Neural cell (in vitro differentiated cells): ENCODE results near the gene TRPV2. TPM values are rescaled to one million over a fixed set of nuclear protein-coding genes. Genes with fewer than 3 reads are reported as not detected.

Source experiments
- H2AFZ ChIP-seq: fragments of 200-600, 300-800 bp; sonication (generic), shearing (Covaris generic); 2 replicates; pipeline ENCODE4 v1.6.0; 2014; ENCODE audit warnings: low read depth, mild to moderate bottlenecking, antibody characterized with exemption, low read length, moderate library complexity
- H3F3A ChIP-seq: fragments of 200-600 bp; shearing (Covaris generic); 2 replicates; pipeline ENCODE4 v1.6.1; 2016; ENCODE audit warnings: mild to moderate bottlenecking, moderate library complexity, mixed read lengths, antibody characterized with exemption, low read length; ENCODE audit not compliant: insufficient read depth, poor library complexity, severe bottlenecking
- H3K27ac ChIP-seq: fragments of 200-600, 300-800 bp; sonication (generic), shearing (Covaris generic); 2 replicates; pipeline ENCODE4 v1.5.1; 2014; ENCODE audit warnings: mild to moderate bottlenecking, low read length, moderate library complexity
- H3K27me3 ChIP-seq: fragments of 300-800, 200-600 bp; sonication (generic), shearing (Covaris generic); 2 replicates; pipeline ENCODE4 v1.6.0; 2014; ENCODE audit warnings: mild to moderate bottlenecking, low read depth, low read length, moderate library complexity; ENCODE audit not compliant: insufficient read depth
- H3K36me3 ChIP-seq: fragments of 300-800, 200-600 bp; sonication (generic), shearing (Covaris generic); 2 replicates; pipeline ENCODE4 v1.5.1; 2014; ENCODE audit warnings: mild to moderate bottlenecking, antibody characterized with exemption, low read length, moderate library complexity; ENCODE audit not compliant: insufficient read depth
- H3K4me2 ChIP-seq: fragments of 300-800, 200-600 bp; sonication (generic), shearing (Covaris generic); 2 replicates; pipeline ENCODE4 v1.6.0; 2014; ENCODE audit warnings: mild to moderate bottlenecking, low read length
- H3K4me3 ChIP-seq: fragments of 300-800, 200-600 bp; sonication (generic), shearing (Covaris generic); 2 replicates; pipeline ENCODE4 v1.5.1; 2014; ENCODE audit warnings: mild to moderate bottlenecking, low read length, moderate library complexity
- H3K79me2 ChIP-seq: fragments of 200-600 bp; shearing (Covaris generic); replicated peaks from 2 replicates; pipeline ENCODE4 v1.6.0; 2014; ENCODE audit warnings: mild to moderate bottlenecking, low read length, moderate library complexity; ENCODE audit not compliant: insufficient read depth
- H3K9ac ChIP-seq: fragments of 300-800, 200-600 bp; sonication (generic), shearing (Covaris generic); 2 replicates; pipeline ENCODE4 v1.6.1; 2016; ENCODE audit warnings: mild to moderate bottlenecking, low read length, mixed read lengths
- H3K9me2 ChIP-seq: fragments of 200-600 bp; shearing (Covaris generic); 2 replicates; pipeline ENCODE4 v1.6.1; 2016; ENCODE audit warnings: mild to moderate bottlenecking, low read length, mixed read lengths; ENCODE audit not compliant: insufficient read depth
- H3K9me3 ChIP-seq: fragments of 200-600, 300-800 bp; sonication (generic), shearing (Covaris generic); 2 replicates; pipeline ENCODE4 v1.6.1; 2016; ENCODE audit warnings: mild to moderate bottlenecking, mixed run types, low read length, moderate library complexity, mixed read lengths
- H4K20me1 ChIP-seq: fragments of 200-600 bp; shearing (Covaris generic); 2 replicates; pipeline ENCODE4 v1.6.1; 2016; ENCODE audit warnings: mild to moderate bottlenecking, mixed run types; ENCODE audit not compliant: insufficient read depth
- CTCF ChIP-seq: fragments of 450-650 bp; IDR thresholded peaks from 2 replicates; pipeline ENCODE4 v1.5.1; 2014; ENCODE audit warnings: antibody characterized with exemption, mild to moderate bottlenecking, moderate library complexity; ENCODE audit not compliant: poor library complexity, severe bottlenecking
- EP300 ChIP-seq: fragments of 450-650 bp; conservative IDR thresholded peaks from 2 replicates; pipeline ENCODE4 v1.6.1; 2014; ENCODE audit warnings: antibody characterized with exemption, mild to moderate bottlenecking, moderate library complexity; ENCODE audit not compliant: poor library complexity, severe bottlenecking
- EZH2 ChIP-seq: fragments of 200-600, 300-800 bp; shearing (Covaris generic), sonication (generic); IDR thresholded peaks from 2 replicates; pipeline ENCODE4 v1.6.1; 2014; ENCODE audit warnings: antibody characterized with exemption, low read length, borderline replicate concordance, mild to moderate bottlenecking; ENCODE audit not compliant: insufficient read depth, poor library complexity, severe bottlenecking
- MXI1 ChIP-seq: fragments of 450-650 bp; conservative IDR thresholded peaks from 2 replicates; pipeline ENCODE4 v1.6.1; 2014; ENCODE audit warnings: antibody characterized with exemption, mild to moderate bottlenecking; ENCODE audit not compliant: poor library complexity, severe bottlenecking
- POLR2AphosphoS5 ChIP-seq: IDR thresholded peaks from 2 replicates; pipeline ENCODE4 v1.6.1; 2012
- RAD21 ChIP-seq: fragments of 450-650 bp; conservative IDR thresholded peaks from 2 replicates; pipeline ENCODE4 v1.6.1; 2014; ENCODE audit warnings: antibody characterized with exemption, mild to moderate bottlenecking, moderate library complexity
- SMC3 ChIP-seq: fragments of 450-650 bp; conservative IDR thresholded peaks from 2 replicates; pipeline ENCODE4 v1.6.1; 2014; ENCODE audit warnings: antibody characterized with exemption, mild to moderate bottlenecking, moderate library complexity; ENCODE audit not compliant: poor library complexity
- TAF1 ChIP-seq: IDR thresholded peaks from 2 replicates; pipeline ENCODE4 v1.6.1; 2012; ENCODE audit warnings: low read depth
- polyA plus RNA-seq: library from polyadenylated mRNA; depleted of rRNA; stranded (reverse); fragments of >200 nt; gene quantifications from 2 replicates; pipeline ENCODE4 v1.2.3, GENCODE V29; 2014
- TF ChIP-seq, protein P1 (sequence below): IDR thresholded peaks from 2 replicates; pipeline ENCODE4 v1.6.1; 2012; ENCODE audit warnings: borderline replicate concordance

TRPV2 gene
- polyA plus RNA-seq, 1 donor from 2014 or later: not detected

DNA sequence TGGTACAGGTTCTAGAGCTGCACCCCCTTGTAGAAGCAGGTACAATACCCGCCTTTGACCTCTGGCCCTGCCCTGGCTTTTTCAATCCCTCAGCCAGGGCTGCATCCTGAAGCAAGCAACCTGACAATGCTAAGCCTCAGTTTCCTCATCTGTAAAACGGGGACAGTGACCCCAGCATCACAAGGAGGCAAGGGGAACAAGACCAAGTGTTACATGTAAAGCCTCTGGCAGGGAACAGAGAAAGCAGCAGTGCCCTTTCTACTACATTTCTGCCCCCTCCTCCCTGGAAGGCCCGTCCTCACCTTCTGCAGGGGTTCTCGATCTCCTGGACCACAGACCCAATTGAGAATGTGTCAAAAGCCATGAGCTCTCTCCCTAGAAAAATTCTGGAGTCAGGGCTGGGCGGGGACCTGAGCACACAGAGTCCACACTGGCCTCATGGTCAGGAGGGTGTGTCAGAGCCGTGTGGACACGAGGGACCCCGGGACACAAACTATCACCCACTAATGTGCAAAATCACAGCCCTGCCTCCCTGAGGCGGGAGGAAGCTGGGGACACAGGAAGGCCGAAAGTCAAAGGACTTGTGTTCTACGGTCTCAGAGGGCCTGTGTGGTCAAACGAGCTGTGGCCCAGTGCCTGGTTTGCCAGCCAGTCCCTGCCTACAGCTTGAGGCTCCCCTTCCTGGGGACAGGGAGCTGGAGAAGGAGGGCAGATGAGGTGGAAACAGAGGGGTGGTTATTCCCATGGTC lies 49.1 kb downstream of the TRPV2 start:
- no peaks in the 10 kb centered on the region for H3K9me3 ChIP-seq
- no peaks in the 10 kb centered on the region for H3K9me2 ChIP-seq
- H3K36me3 ChIP-seq: no peaks in the 10 kb centered on the region
- no peaks in the 10 kb centered on the region for H3K79me2 ChIP-seq
- H3K4me2 ChIP-seq: no peak overlapping the region
- H2AFZ ChIP-seq: no peak overlapping the region
- H3F3A ChIP-seq: no peaks in the 10 kb centered on the region
- no peaks in the 10 kb centered on the region for H4K20me1 ChIP-seq
- no peak overlapping the region for H3K9ac ChIP-seq
- no peak for TF ChIP-seq TAF1
- H3K27me3 ChIP-seq: no peaks in the 10 kb centered on the region
- H3K27ac ChIP-seq: no peak overlapping the region
- H3K4me3 ChIP-seq: no peak overlapping the region

DNA sequence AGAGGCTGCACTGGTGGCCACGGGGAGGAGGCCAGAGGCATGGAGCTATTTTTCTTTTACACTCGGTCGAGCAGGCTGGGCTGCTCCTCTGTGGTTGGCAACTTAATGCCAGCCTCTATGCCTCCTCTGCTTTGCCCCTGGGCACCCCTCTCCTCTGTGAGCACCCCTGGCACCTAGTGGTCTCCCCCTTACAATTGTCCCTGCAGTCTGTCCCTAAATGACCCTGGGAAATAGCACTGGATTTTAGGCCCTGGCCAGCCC lies 49.6 kb downstream of the TRPV2 start:
- Histone ChIP-seq H3F3A (no peaks in the 10 kb centered on the region), H2AFZ (no peak overlapping the region), H3K9me2 (no peaks in the 10 kb centered on the region), H4K20me1 (no peaks in the 10 kb centered on the region), H3K9me3 (no peaks in the 10 kb centered on the region), H3K27ac (no peak overlapping the region), H3K27me3 (no peaks in the 10 kb centered on the region), H3K36me3 (no peaks in the 10 kb centered on the region), H3K9ac (no peak overlapping the region), H3K4me2 (no peak overlapping the region), H3K79me2 (no peaks in the 10 kb centered on the region), H3K4me3 (no peak overlapping the region)
- TF ChIP-seq CTCF (no peak), MXI1 (no peak), TAF1 (no peak), EZH2 (no peak), EP300 (no peak), RAD21 (no peak), SMC3 (no peak)

DNA sequence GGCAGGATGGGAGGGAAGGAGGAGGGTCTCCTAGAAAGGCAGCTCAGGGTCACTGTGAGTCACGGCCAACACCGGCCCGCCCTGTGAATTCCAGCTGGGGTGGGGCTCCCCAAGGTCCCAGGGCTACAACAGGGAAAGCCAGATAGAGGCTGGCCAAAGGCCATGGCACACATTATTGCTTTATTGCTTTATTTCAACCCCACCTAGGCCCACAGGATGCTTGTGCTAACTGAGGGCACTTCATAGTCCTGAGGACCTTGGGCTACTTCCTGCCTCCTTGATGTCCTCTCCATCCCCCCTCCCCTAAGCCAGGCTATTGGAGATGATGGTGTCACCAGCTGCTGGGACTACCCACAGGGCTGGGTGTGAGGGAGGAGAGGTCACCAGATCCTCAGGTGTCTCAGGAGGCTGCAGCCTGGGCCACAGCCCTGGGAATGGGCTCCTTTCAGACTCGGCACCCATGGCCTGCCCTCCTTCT lies 50.5 kb downstream of the TRPV2 start:
- H4K20me1 ChIP-seq: no peaks in the 10 kb centered on the region
- TF ChIP-seq EZH2 (no peak), RAD21 (no peak), TAF1 (no peak), POLR2AphosphoS5 (no peak), EP300 (no peak), MXI1 (no peak), CTCF (no peak), SMC3 (no peak)
- TF ChIP-seq, protein P1, sequence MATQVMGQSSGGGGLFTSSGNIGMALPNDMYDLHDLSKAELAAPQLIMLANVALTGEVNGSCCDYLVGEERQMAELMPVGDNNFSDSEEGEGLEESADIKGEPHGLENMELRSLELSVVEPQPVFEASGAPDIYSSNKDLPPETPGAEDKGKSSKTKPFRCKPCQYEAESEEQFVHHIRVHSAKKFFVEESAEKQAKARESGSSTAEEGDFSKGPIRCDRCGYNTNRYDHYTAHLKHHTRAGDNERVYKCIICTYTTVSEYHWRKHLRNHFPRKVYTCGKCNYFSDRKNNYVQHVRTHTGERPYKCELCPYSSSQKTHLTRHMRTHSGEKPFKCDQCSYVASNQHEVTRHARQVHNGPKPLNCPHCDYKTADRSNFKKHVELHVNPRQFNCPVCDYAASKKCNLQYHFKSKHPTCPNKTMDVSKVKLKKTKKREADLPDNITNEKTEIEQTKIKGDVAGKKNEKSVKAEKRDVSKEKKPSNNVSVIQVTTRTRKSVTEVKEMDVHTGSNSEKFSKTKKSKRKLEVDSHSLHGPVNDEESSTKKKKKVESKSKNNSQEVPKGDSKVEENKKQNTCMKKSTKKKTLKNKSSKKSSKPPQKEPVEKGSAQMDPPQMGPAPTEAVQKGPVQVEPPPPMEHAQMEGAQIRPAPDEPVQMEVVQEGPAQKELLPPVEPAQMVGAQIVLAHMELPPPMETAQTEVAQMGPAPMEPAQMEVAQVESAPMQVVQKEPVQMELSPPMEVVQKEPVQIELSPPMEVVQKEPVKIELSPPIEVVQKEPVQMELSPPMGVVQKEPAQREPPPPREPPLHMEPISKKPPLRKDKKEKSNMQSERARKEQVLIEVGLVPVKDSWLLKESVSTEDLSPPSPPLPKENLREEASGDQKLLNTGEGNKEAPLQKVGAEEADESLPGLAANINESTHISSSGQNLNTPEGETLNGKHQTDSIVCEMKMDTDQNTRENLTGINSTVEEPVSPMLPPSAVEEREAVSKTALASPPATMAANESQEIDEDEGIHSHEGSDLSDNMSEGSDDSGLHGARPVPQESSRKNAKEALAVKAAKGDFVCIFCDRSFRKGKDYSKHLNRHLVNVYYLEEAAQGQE: no peak
- no peaks in the 10 kb centered on the region for H3K79me2 ChIP-seq
- no peak overlapping the region for H2AFZ ChIP-seq
- H3K4me2 ChIP-seq: no peak overlapping the region
- H3K36me3 ChIP-seq: no peaks in the 10 kb centered on the region
- no peak overlapping the region for H3K27ac ChIP-seq
- no peaks in the 10 kb centered on the region for H3F3A ChIP-seq
- H3K9me2 ChIP-seq: no peaks in the 10 kb centered on the region
- no peak overlapping the region for H3K4me3 ChIP-seq
- H3K27me3 ChIP-seq: no peaks in the 10 kb centered on the region
- H3K9ac ChIP-seq: no peak overlapping the region
- H3K9me3 ChIP-seq: no peaks in the 10 kb centered on the region
